SU-DHL-6 (cell line): ENCODE measurements around the gene FGF5.

Source experiments
- H2AFZ ChIP-seq: fragments of 200-600 bp; sonication (generic); 2 replicates; pipeline ENCODE4 v1.6.1; 2014; ENCODE audit warnings: low read depth, mild to moderate bottlenecking, moderate library complexity, mixed read lengths, antibody characterized with exemption, low read length; ENCODE audit not compliant: severe bottlenecking
- H3F3A ChIP-seq: fragments of 200-600 bp; shearing (Covaris generic); 2 replicates; pipeline ENCODE4 v1.6.0; 2016; ENCODE audit warnings: antibody characterized with exemption, mild to moderate bottlenecking; ENCODE audit not compliant: insufficient read depth
- H3K27ac ChIP-seq: fragments of 200-600 bp; sonication (generic); 2 replicates; pipeline ENCODE4 v1.5.1; 2016; ENCODE audit warnings: low read depth, mild to moderate bottlenecking, low read length, moderate library complexity, mixed read lengths
- H3K27me3 ChIP-seq: fragments of 200-600 bp; sonication (generic), shearing (Covaris generic); 2 replicates; pipeline ENCODE4 v1.6.0; 2014; ENCODE audit warnings: mild to moderate bottlenecking, low read length
- H3K36me3 ChIP-seq: fragments of 200-600 bp; sonication (generic); 2 replicates; pipeline ENCODE4 v1.6.1; 2014; ENCODE audit warnings: mild to moderate bottlenecking, low read length, mixed read lengths
- H3K4me2 ChIP-seq: fragments of 300-600, 200-600 bp; shearing (Covaris generic), sonication (generic); 2 replicates; pipeline ENCODE4 v1.6.0; 2014; ENCODE audit warnings: low read length, low read depth, mild to moderate bottlenecking; ENCODE audit not compliant: poor library complexity, severe bottlenecking
- H3K4me3 ChIP-seq: fragments of 200-600 bp; sonication (generic); 2 replicates; pipeline ENCODE4 v1.5.1; 2014; ENCODE audit warnings: antibody characterized with exemption, low read length, mild to moderate bottlenecking, mixed read lengths; ENCODE audit not compliant: insufficient read depth, poor library complexity, severe bottlenecking
- H3K79me2 ChIP-seq: fragments of 200-600 bp; sonication (generic); 2 replicates; pipeline ENCODE4 v1.6.1; 2014; ENCODE audit warnings: mild to moderate bottlenecking, low read length, moderate library complexity; ENCODE audit not compliant: insufficient read depth
- H3K9ac ChIP-seq: fragments of 200-600 bp; sonication (generic); 2 replicates; pipeline ENCODE4 v1.7.0; 2014; ENCODE audit warnings: mild to moderate bottlenecking, low read length
- H3K9me2 ChIP-seq: fragments of 200-600 bp; sonication (generic); replicated peaks from 2 replicates; pipeline ENCODE4 v1.6.1; 2014; ENCODE audit warnings: low read length; ENCODE audit not compliant: insufficient read depth
- H3K9me3 ChIP-seq: fragments of 200-600 bp; sonication (generic); 2 replicates; pipeline ENCODE4 v1.6.1; 2014; ENCODE audit warnings: low read length, mixed read lengths; ENCODE audit not compliant: insufficient read depth
- H4K20me1 ChIP-seq: fragments of 200-600 bp; sonication (generic); 2 replicates; pipeline ENCODE4 v1.6.1; 2014; ENCODE audit warnings: low read depth, mild to moderate bottlenecking, antibody characterized with exemption, low read length, moderate library complexity, mixed read lengths
- CTCF ChIP-seq: fragments of 200-600 bp; sonication (generic); IDR thresholded peaks from one replicate; pipeline ENCODE4 v1.5.1; 2017; ENCODE audit warnings: antibody characterized with exemption, mild to moderate bottlenecking, low read length, moderate library complexity; ENCODE audit not compliant: insufficient read depth, poor library complexity, severe bottlenecking
- EZH2phosphoT487 ChIP-seq: fragments of 200-600 bp; sonication (generic), shearing (Covaris generic); conservative IDR thresholded peaks from 2 replicates; pipeline ENCODE4 v1.6.1; 2018; ENCODE audit warnings: mild to moderate bottlenecking, antibody characterized with exemption, low read length, moderate library complexity, mixed read lengths

Gene FGF5

GRCh38 chr4:80307774-80308465 is 41.5 kb downstream of the FGF5 start:
- no peaks in the 10 kb centered on the region for H3K9me3 ChIP-seq
- no peak overlapping the region for H2AFZ ChIP-seq
- no peak overlapping the region for H3K4me3 ChIP-seq
- H4K20me1 ChIP-seq, result no peaks in the 10 kb centered on the region
- H3K9me2 ChIP-seq, result no peaks in the 10 kb centered on the region
- H3K27ac ChIP-seq, result no peak overlapping the region
- H3K36me3 ChIP-seq, result no peaks in the 10 kb centered on the region
- no peaks in the 10 kb centered on the region for H3K27me3 ChIP-seq
- TF ChIP-seq EZH2phosphoT487 (no peak), CTCF (no peak)
- no peaks in the 10 kb centered on the region for H3K79me2 ChIP-seq
- no peaks in the 10 kb centered on the region for H3F3A ChIP-seq
- H3K9ac ChIP-seq, result no peak overlapping the region
- no peak overlapping the region for H3K4me2 ChIP-seq

DNA sequence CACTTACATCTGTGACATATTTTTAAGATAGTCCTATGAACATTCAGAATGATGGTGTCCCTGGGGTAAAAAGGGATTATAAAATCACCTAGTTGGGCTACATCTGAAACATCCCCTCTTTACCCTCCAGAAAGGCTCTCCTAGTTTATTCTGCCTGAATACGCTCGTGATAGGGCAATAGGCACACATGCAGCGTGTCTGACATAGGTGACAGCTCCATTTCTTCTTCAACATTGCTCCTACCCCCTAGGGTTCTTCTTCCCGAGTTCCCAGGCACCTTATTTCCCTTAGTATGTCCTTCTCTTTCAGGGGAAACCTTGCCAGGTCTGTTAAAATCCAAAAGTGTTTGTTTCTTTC is 42.0 kb downstream of the FGF5 start:
- no peak overlapping the region for H2AFZ ChIP-seq
- no peaks in the 10 kb centered on the region for H3K79me2 ChIP-seq
- no peak overlapping the region for H3K9ac ChIP-seq
- H3K4me2 ChIP-seq, result no peak overlapping the region
- no peaks in the 10 kb centered on the region for H4K20me1 ChIP-seq
- no peak overlapping the region for H3K27ac ChIP-seq
- no peaks in the 10 kb centered on the region for H3F3A ChIP-seq
- H3K27me3 ChIP-seq, result no peaks in the 10 kb centered on the region
- H3K4me3 ChIP-seq, result no peak overlapping the region
- TF ChIP-seq CTCF (no peak), EZH2phosphoT487 (no peak)
- no peaks in the 10 kb centered on the region for H3K9me2 ChIP-seq
- H3K9me3 ChIP-seq, result no peaks in the 10 kb centered on the region
- H3K36me3 ChIP-seq, result no peaks in the 10 kb centered on the region

- no peaks in the 10 kb centered on the region for H3K36me3 ChIP-seq
- no peak overlapping the region for H3K4me2 ChIP-seq
- no peaks in the 10 kb centered on the region for H3F3A ChIP-seq
- no peaks in the 10 kb centered on the region for H4K20me1 ChIP-seq
- H3K27ac ChIP-seq, result no peak overlapping the region
- H2AFZ ChIP-seq, result no peak overlapping the region
- H3K9me3 ChIP-seq, result no peaks in the 10 kb centered on the region
- no peak overlapping the region for H3K9ac ChIP-seq
- H3K79me2 ChIP-seq, result no peaks in the 10 kb centered on the region
- H3K27me3 ChIP-seq, result no peaks in the 10 kb centered on the region
- TF ChIP-seq CTCF (no peak), EZH2phosphoT487 (no peak)
- H3K9me2 ChIP-seq, result no peaks in the 10 kb centered on the region
- H3K4me3 ChIP-seq, result no peak overlapping the region
Observed at GRCh38 chr4:80309294-80310004, 43.0 kb downstream of the FGF5 start.
